HepG2 (cell line): ENCODE results near the gene LYRM4. TPM values are rescaled to one million over a fixed set of nuclear protein-coding genes. Genes with fewer than 3 reads are reported as not detected.

ENCODE experiments used
- CSRNP2 ChIP-seq: sonication (generic); formaldehyde crosslinking; conservative IDR thresholded peaks from 2 replicates; pipeline ENCODE4 v1.8.0; 2022; ENCODE audit warnings: low read depth, missing genetic modification reagents
- FOXA1 ChIP-seq, 2 experiments: fragments of 450-650 bp in 1 of 2; sonication (generic) in 1 of 2; formaldehyde crosslinking in 1 of 2; IDR thresholded peaks; 2 replicates each; pipeline versions ENCODE4 v1.4.0 to v1.6.1; 2016 to 2020; ENCODE audit warnings: missing genetic modification reagents in 1 of 2
- HMGA1 ChIP-seq: sonication (generic); formaldehyde crosslinking; conservative IDR thresholded peaks from 2 replicates; pipeline ENCODE4 v1.4.0; 2020; ENCODE audit warnings: missing genetic modification reagents
- LCORL ChIP-seq, 2 experiments: fragments of 450-650 bp in 1 of 2; sonication (generic) in 1 of 2; formaldehyde crosslinking in 1 of 2; IDR thresholded peaks; 2 replicates each; pipeline versions ENCODE4 v1.5.0 to v1.6.1; 2017 to 2020; ENCODE audit warnings: antibody characterized with exemption in 1 of 2, missing genetic modification reagents in 1 of 2
- PHF20 ChIP-seq: sonication (generic); formaldehyde crosslinking; IDR thresholded peaks from 2 replicates; pipeline ENCODE4 v1.5.0; 2020; ENCODE audit warnings: mild to moderate bottlenecking, missing genetic modification reagents
- ZNF12 ChIP-seq: sonication (generic); formaldehyde crosslinking; IDR thresholded peaks from 2 replicates; pipeline ENCODE4 v1.5.0; 2020; ENCODE audit warnings: missing genetic modification reagents
- ZNF225 ChIP-seq: sonication (generic); formaldehyde crosslinking; IDR thresholded peaks from 2 replicates; pipeline ENCODE4 v1.4.0; 2020; ENCODE audit warnings: mild to moderate bottlenecking, missing genetic modification reagents
- ZNF296 ChIP-seq: sonication (generic); formaldehyde crosslinking; conservative IDR thresholded peaks from 2 replicates; pipeline ENCODE4 v1.5.0; 2020; ENCODE audit warnings: mild to moderate bottlenecking, missing genetic modification reagents
- polyA plus RNA-seq, 8 experiments: library from polyadenylated mRNA; depleted of rRNA in 3 of 8; stranded (reverse) in 7 of 8; unstranded in 1 of 8; fragments of >200 nt; fragmentation: Illumina TruSeq in 4 of 8; extraction: Trizol in 4 of 8; gene quantifications; 2 replicates each; pipeline versions ENCODE4 v1.2.1 to v1.2.3, GENCODE V29; 2011 to 2016; ENCODE audit warnings: low read depth in 4 of 8, missing spikeins in 1 of 8, mixed read lengths in 1 of 8; ENCODE audit not compliant: insufficient read depth in 1 of 8
- total RNA-seq, 5 experiments: library from RNA; depleted of rRNA; stranded (reverse); fragments of >200 nt; fragmentation: Illumina TruSeq; extraction: Trizol; gene quantifications; 2 replicates each; pipeline ENCODE4 v1.2.3, GENCODE V29; 2016; ENCODE audit warnings: low read depth in 1 of 5
- TF ChIP-seq, protein P1 (sequence below): sonication (generic); formaldehyde crosslinking; IDR thresholded peaks from 2 replicates; pipeline ENCODE4 v1.5.0; 2020; ENCODE audit warnings: mild to moderate bottlenecking, missing genetic modification reagents, borderline replicate concordance
- TF ChIP-seq, protein P2 (sequence below): IDR thresholded peaks from 2 replicates; pipeline ENCODE4 v1.6.1; 2016; ENCODE audit warnings: missing biosample characterization, missing genetic modification reagents, low read depth
- TF ChIP-seq, protein P3 (sequence below): sonication (generic); formaldehyde crosslinking; IDR thresholded peaks from 2 replicates; pipeline ENCODE4 v1.5.1; 2020; ENCODE audit warnings: mild to moderate bottlenecking, missing genetic modification reagents, borderline replicate concordance

LYRM4 gene
- total and polyA plus RNA-seq, 2 of the 13 experiments (the other 11 are each of a cell fraction or from before 2014, with no cell fraction given) = 64.6 to 67.5 TPM

DNA sequence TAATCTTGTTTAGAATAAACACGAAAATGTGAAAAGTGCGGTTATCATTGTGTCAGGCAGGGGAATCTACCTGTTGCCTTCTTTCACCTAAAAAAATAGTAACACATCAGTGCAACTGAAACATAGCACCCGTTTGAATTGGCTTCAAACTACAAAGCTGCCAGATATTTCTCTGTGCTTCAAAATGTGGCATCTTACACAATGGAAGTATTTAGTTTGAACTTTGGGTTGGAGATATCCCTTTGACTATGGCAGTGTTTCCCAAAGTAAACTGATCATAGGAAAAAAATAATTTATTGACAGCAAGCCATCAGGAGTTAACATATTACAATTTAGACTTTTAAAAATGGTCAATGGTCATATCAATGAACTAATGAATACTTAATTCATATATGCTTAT is 172.0 kb downstream of the LYRM4 start (continued):
- TF ChIP-seq LCORL (IDR thresholded peaks at IDR 0.05) (no peak), LCORL (CRISPR knock-in tag; IDR thresholded peaks at IDR 0.05) (0 out of 2 replicates have a peak, but pooled peaks have one; percentile 29), CSRNP2 (CRISPR knock-in tag) (no peak), FOXA1 (IDR thresholded peaks at IDR 0.05) (no peak), FOXA1 (CRISPR knock-in tag; IDR thresholded peaks at IDR 0.05) (no peak), ZNF12 (CRISPR knock-in tag) (no peak), ZNF296 (no peak), PHF20 (CRISPR knock-in tag) (no peak), ZNF225 (CRISPR knock-in tag) (no peak), HMGA1 (CRISPR knock-in tag) (no peak)
- TF ChIP-seq, protein P1, sequence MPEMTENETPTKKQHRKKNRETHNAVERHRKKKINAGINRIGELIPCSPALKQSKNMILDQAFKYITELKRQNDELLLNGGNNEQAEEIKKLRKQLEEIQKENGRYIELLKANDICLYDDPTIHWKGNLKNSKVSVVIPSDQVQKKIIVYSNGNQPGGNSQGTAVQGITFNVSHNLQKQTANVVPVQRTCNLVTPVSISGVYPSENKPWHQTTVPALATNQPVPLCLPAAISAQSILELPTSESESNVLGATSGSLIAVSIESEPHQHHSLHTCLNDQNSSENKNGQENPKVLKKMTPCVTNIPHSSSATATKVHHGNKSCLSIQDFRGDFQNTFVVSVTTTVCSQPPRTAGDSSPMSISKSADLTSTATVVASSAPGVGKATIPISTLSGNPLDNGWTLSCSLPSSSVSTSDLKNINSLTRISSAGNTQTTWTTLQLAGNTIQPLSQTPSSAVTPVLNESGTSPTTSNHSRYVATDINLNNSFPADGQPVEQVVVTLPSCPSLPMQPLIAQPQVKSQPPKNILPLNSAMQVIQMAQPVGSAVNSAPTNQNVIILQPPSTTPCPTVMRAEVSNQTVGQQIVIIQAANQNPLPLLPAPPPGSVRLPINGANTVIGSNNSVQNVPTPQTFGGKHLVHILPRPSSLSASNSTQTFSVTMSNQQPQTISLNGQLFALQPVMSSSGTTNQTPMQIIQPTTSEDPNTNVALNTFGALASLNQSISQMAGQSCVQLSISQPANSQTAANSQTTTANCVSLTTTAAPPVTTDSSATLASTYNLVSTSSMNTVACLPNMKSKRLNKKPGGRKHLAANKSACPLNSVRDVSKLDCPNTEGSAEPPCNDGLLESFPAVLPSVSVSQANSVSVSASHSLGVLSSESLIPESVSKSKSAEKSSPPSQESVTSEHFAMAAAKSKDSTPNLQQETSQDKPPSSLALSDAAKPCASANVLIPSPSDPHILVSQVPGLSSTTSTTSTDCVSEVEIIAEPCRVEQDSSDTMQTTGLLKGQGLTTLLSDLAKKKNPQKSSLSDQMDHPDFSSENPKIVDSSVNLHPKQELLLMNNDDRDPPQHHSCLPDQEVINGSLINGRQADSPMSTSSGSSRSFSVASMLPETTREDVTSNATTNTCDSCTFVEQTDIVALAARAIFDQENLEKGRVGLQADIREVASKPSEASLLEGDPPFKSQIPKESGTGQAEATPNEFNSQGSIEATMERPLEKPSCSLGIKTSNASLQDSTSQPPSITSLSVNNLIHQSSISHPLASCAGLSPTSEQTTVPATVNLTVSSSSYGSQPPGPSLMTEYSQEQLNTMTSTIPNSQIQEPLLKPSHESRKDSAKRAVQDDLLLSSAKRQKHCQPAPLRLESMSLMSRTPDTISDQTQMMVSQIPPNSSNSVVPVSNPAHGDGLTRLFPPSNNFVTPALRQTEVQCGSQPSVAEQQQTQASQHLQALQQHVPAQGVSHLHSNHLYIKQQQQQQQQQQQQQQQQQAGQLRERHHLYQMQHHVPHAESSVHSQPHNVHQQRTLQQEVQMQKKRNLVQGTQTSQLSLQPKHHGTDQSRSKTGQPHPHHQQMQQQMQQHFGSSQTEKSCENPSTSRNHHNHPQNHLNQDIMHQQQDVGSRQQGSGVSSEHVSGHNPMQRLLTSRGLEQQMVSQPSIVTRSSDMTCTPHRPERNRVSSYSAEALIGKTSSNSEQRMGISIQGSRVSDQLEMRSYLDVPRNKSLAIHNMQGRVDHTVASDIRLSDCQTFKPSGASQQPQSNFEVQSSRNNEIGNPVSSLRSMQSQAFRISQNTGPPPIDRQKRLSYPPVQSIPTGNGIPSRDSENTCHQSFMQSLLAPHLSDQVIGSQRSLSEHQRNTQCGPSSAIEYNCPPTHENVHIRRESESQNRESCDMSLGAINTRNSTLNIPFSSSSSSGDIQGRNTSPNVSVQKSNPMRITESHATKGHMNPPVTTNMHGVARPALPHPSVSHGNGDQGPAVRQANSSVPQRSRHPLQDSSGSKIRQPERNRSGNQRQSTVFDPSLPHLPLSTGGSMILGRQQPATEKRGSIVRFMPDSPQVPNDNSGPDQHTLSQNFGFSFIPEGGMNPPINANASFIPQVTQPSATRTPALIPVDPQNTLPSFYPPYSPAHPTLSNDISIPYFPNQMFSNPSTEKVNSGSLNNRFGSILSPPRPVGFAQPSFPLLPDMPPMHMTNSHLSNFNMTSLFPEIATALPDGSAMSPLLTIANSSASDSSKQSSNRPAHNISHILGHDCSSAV = no peak
- TF ChIP-seq, protein P2, sequence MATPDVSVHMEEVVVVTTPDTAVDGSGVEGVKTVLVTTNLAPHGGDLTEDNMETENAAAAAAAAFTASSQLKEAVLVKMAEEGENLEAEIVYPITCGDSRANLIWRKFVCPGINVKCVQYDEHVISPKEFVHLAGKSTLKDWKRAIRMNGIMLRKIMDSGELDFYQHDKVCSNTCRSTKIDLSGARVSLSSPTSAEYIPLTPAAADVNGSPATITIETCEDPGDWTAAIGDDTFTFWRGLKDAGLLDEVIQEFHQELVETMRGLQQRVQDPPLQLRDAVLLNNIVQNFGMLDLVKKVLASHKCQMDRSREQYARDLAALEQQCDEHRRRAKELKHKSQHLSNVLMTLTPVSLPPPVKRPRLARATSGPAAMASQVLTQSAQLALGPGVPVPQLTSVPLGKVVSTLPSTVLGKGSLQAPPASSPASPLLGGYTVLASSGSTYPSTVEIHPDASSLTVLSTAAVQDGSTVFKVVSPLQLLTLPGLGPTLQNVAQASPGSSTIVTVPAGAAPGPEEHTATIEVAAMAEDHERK (CRISPR knock-in tag) = no peak
- TF ChIP-seq, protein P3, sequence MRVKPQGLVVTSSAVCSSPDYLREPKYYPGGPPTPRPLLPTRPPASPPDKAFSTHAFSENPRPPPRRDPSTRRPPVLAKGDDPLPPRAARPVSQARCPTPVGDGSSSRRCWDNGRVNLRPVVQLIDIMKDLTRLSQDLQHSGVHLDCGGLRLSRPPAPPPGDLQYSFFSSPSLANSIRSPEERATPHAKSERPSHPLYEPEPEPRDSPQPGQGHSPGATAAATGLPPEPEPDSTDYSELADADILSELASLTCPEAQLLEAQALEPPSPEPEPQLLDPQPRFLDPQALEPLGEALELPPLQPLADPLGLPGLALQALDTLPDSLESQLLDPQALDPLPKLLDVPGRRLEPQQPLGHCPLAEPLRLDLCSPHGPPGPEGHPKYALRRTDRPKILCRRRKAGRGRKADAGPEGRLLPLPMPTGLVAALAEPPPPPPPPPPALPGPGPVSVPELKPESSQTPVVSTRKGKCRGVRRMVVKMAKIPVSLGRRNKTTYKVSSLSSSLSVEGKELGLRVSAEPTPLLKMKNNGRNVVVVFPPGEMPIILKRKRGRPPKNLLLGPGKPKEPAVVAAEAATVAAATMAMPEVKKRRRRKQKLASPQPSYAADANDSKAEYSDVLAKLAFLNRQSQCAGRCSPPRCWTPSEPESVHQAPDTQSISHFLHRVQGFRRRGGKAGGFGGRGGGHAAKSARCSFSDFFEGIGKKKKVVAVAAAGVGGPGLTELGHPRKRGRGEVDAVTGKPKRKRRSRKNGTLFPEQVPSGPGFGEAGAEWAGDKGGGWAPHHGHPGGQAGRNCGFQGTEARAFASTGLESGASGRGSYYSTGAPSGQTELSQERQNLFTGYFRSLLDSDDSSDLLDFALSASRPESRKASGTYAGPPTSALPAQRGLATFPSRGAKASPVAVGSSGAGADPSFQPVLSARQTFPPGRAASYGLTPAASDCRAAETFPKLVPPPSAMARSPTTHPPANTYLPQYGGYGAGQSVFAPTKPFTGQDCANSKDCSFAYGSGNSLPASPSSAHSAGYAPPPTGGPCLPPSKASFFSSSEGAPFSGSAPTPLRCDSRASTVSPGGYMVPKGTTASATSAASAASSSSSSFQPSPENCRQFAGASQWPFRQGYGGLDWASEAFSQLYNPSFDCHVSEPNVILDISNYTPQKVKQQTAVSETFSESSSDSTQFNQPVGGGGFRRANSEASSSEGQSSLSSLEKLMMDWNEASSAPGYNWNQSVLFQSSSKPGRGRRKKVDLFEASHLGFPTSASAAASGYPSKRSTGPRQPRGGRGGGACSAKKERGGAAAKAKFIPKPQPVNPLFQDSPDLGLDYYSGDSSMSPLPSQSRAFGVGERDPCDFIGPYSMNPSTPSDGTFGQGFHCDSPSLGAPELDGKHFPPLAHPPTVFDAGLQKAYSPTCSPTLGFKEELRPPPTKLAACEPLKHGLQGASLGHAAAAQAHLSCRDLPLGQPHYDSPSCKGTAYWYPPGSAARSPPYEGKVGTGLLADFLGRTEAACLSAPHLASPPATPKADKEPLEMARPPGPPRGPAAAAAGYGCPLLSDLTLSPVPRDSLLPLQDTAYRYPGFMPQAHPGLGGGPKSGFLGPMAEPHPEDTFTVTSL (CRISPR knock-in tag) = 0 out of 2 replicates have a peak, but pooled peaks have one; percentile 46
